ENCODE results near the gene TGM2.

- TF ChIP-seq CTCF (IDR thresholded peaks at IDR 0.05; ENCODE audit: poor library complexity, severe bottlenecking), result no peak
- TF ChIP-seq EP300 (conservative IDR thresholded peaks at IDR 0.05; ENCODE audit: poor library complexity, severe bottlenecking), result no peak
- TF ChIP-seq EZH2 (IDR thresholded peaks at IDR 0.05; ENCODE audit: borderline replicate concordance, insufficient read depth, low read length, poor library complexity, severe bottlenecking), result no peak
- TF ChIP-seq POLR2AphosphoS5 (IDR thresholded peaks at IDR 0.05), result no peak
- TF ChIP-seq REST (IDR thresholded peaks at IDR 0.05; ENCODE audit: borderline replicate concordance), result no peak
- TF ChIP-seq RAD21 (conservative IDR thresholded peaks at IDR 0.05), result no peak
Measured at GRCh38 chr20:38195521-38195920, 30.5 kb upstream of the TGM2 start.

Data from neural cell (in vitro differentiated cells).